Measurements from ENCODE around the gene ZNF888. TPM values are rescaled to one million over a fixed set of nuclear protein-coding genes. Genes with fewer than 3 reads are reported as not detected.
"Not testable (repeated sequence)": the region's sequence is repeated elsewhere in the genome, so short reads cannot be mapped to it uniquely, and the experiment has no call there.

ZNF888 gene
- total RNA-seq, 2 experiments from 2014 or later: 5.1 to 6.1 TPM

- no peak for DNase-seq
- H3K4me1 Mint-ChIP-seq: peaks cover 11% of the 10 kb centered on the region
- no peak overlapping the region for H3K27ac Mint-ChIP-seq
- no peak overlapping the region for H3K4me3 Mint-ChIP-seq
- peaks cover 57% of the 10 kb centered on the region for H3K36me3 Mint-ChIP-seq
- peaks cover 4% of the 10 kb centered on the region for H3K9me3 Mint-ChIP-seq
- no peaks in the 10 kb centered on the region for H3K27me3 Mint-ChIP-seq
These were observed 5.7 kb downstream of the ZNF888 start for GRCh38 chr19:52917531-52917930.

GRCh38 chr19:52910648-52911047, 12.6 kb downstream of the ZNF888 start:
- H3K4me1 Mint-ChIP-seq: no peaks in the 10 kb centered on the region
- no peaks in the 10 kb centered on the region for H3K27me3 Mint-ChIP-seq
- H3K36me3 Mint-ChIP-seq: peaks cover 86% of the 10 kb centered on the region
- H3K4me3 Mint-ChIP-seq: no peak overlapping the region
- H3K9me3 Mint-ChIP-seq: peaks cover 38% of the 10 kb centered on the region
- no peak for DNase-seq
- H3K27ac Mint-ChIP-seq: no peak overlapping the region

DNA sequence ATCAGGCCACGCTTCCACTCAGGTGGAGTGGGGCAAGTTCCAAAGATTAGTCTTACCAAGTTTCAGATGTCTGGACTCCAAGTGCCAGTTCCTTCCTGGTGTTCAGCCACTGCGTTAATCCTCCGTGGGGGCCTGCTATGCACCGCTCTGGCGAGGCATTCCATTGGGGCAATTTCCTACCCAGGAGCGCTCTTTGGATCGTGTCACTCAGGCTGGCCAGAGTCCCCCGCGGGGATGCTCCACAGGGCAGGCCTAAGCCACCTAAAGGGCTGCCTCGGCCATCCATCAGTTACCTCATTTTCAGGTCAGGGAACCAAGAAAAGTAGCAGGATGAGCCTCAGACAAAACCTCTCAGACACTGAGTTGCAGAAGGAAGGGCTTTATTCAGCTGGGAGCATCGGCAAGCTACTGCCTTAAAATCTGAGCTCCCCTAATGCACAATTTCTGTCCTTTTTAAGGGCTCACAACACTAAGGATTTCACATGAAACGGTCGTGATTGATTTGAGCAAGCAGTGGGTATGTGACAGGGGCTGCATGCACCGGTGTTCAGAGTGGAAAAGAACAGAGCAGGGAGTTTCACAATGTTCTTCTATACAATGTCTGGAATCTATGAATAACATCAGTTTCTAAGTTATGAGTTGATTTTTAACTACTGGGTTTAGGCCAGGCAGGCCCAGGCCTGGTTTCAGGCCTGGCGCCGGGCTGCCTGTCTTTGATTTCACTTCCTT, 19.0 kb downstream of the ZNF888 start:
- Mint-ChIP-seq H3K36me3 (peaks cover 38% of the 10 kb centered on the region), H3K9me3 (peaks cover 31% of the 10 kb centered on the region)
- not testable (repeated sequence) for H3K27me3 Mint-ChIP-seq, DNase-seq, H3K27ac Mint-ChIP-seq, H3K4me1 Mint-ChIP-seq, H3K4me3 Mint-ChIP-seq

DNA sequence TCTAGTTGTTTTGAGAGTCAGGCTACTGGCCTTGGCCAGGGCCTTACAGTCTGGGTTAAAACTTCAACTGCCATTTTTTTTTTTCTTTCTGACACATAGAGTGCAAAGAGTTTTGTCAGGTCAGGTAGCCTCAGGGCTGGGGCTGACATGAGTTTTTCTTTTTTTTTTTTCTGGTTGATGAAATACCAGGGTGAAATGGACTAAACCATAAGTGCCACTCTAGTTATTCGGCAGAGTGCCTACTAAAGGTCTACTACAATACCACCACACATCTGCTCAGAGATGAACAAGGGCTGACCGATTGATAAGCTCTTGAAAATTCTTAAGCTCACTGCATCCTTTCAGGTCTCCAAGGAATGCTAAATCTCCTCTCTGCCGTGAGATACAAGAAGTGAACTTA, 21.4 kb downstream of the ZNF888 start:
- no peak overlapping the region for H3K27ac Mint-ChIP-seq
- H3K27me3 Mint-ChIP-seq: no peaks in the 10 kb centered on the region
- H3K36me3 Mint-ChIP-seq: peaks cover 24% of the 10 kb centered on the region
- H3K9me3 Mint-ChIP-seq: peaks cover 20% of the 10 kb centered on the region
- DNase-seq: no peak
- no peak overlapping the region for H3K4me3 Mint-ChIP-seq
- peaks cover 6% of the 10 kb centered on the region for H3K4me1 Mint-ChIP-seq

GRCh38 chr19:52898596-52898995, 24.6 kb downstream of the ZNF888 start:
- peaks cover 25% of the 10 kb centered on the region for H3K36me3 Mint-ChIP-seq
- not testable (repeated sequence) for H3K9me3 Mint-ChIP-seq, H3K27ac Mint-ChIP-seq, DNase-seq, H3K4me3 Mint-ChIP-seq, H3K27me3 Mint-ChIP-seq
- H3K4me1 Mint-ChIP-seq: peaks cover 13% of the 10 kb centered on the region

GRCh38 chr19:52898101-52898500, 25.1 kb downstream of the ZNF888 start:
- H3K9me3 Mint-ChIP-seq: peaks cover 5% of the 10 kb centered on the region
- no peak for DNase-seq
- H3K27ac Mint-ChIP-seq: peak overlapping the region; percentile 92
- no peaks in the 10 kb centered on the region for H3K27me3 Mint-ChIP-seq
- H3K4me1 Mint-ChIP-seq: peaks cover 13% of the 10 kb centered on the region
- H3K4me3 Mint-ChIP-seq: peak overlapping the region; percentile 87
- H3K36me3 Mint-ChIP-seq: peaks cover 29% of the 10 kb centered on the region

- H3K9me3 Mint-ChIP-seq: peaks cover 5% of the 10 kb centered on the region
- peak within 1 kb of the TSS; percentile 87 for H3K4me3 Mint-ChIP-seq
- H3K4me1 Mint-ChIP-seq: peaks cover 15% of the 10 kb centered on the region
- H3K36me3 Mint-ChIP-seq: peaks cover 35% of the 10 kb centered on the region
- DNase-seq: peak; percentile 96
- no peaks in the 10 kb centered on the region for H3K27me3 Mint-ChIP-seq
- peak within 1 kb of the TSS; percentile 92 for H3K27ac Mint-ChIP-seq
These were observed 25.9 kb downstream of the ZNF888 start, which contains the start of gene ZNF320 for GRCh38 chr19:52897138-52897935. ZNF320 (minus strand) TSS chr19:52897635; CDS start chr19:52890255, 7,380 bp downstream.

DNA sequence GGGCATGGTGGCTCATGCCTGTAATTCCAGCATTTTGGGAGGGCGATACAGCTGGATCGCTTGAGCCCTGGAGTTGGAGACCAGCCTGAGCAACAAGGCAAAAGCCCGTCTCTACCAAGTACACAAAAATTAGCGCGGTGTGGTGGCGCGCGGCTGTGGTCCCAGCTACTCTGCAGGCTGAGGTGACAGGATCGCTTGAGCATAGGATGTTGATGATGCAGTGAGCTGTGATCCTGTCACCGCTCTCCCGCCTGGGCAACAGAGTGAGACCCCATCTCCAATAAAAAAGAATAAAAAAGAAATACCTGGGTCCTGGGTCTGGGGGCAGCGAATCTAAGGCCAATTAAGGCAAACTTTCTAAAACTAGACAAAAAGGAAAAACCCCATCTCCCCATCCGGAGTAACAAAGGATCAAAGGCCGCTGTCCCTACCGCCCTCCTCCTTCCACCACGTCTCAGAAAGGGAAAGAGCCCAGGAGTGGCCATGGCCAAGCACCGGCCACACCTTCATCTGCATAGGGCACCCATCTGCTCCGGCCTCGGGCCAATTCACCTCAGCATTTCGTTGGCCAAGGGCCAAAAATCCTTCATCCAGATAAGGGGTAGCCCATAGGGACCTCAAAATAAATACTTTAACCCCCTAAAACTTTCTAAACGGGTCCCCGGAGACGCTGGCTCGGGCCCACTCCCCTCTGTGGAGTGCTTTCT, 26.6 kb downstream of the ZNF888 start:
- H3K27me3 Mint-ChIP-seq: no peaks in the 10 kb centered on the region
- H3K36me3 Mint-ChIP-seq: peaks cover 37% of the 10 kb centered on the region
- peaks cover 15% of the 10 kb centered on the region for H3K4me1 Mint-ChIP-seq
- peak overlapping the region; percentile 87 for H3K4me3 Mint-ChIP-seq
- DNase-seq: no peak
- H3K9me3 Mint-ChIP-seq: peaks cover 5% of the 10 kb centered on the region
- H3K27ac Mint-ChIP-seq: peak overlapping the region; percentile 92

GRCh38 chr19:52891336-52891735, 31.9 kb downstream of the ZNF888 start:
- H3K4me3 Mint-ChIP-seq: no peak overlapping the region
- H3K4me1 Mint-ChIP-seq: peaks cover 5% of the 10 kb centered on the region
- H3K27ac Mint-ChIP-seq: peak overlapping the region; percentile 54
- no peaks in the 10 kb centered on the region for H3K27me3 Mint-ChIP-seq
- peaks cover 6% of the 10 kb centered on the region for H3K9me3 Mint-ChIP-seq
- H3K36me3 Mint-ChIP-seq: peaks cover 78% of the 10 kb centered on the region
- no peak for DNase-seq

DNA sequence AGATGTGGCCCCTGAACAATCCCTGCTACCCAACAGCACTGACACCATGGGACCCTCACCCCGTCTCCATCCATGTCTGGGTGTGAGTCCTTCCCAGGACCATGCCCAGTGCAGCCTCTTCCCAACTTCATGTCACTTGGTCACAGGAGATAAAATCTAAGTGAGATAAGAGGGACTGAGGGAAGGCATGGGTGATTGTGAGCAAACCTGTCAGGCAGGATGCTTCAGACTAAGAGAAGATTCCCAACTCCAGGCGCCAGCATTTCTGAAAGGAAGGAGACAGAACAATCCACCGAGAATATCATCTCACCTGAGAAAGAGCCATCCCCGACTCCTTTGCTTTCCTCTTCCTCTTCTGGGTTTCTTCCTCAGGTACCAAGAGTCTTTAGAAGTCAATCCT, 33.3 kb downstream of the ZNF888 start:
- H3K9me3 Mint-ChIP-seq: peaks cover 6% of the 10 kb centered on the region
- no peak overlapping the region for H3K4me3 Mint-ChIP-seq
- peaks cover 84% of the 10 kb centered on the region for H3K36me3 Mint-ChIP-seq
- no peak overlapping the region for H3K27ac Mint-ChIP-seq
- H3K27me3 Mint-ChIP-seq: no peaks in the 10 kb centered on the region
- H3K4me1 Mint-ChIP-seq: peaks cover 5% of the 10 kb centered on the region
- no peak for DNase-seq

- peaks cover 84% of the 10 kb centered on the region for H3K36me3 Mint-ChIP-seq
- no peak overlapping the region for H3K4me3 Mint-ChIP-seq
- no peak overlapping the region for H3K27ac Mint-ChIP-seq
- H3K27me3 Mint-ChIP-seq: no peaks in the 10 kb centered on the region
- DNase-seq: no peak
- peaks cover 2% of the 10 kb centered on the region for H3K4me1 Mint-ChIP-seq
- H3K9me3 Mint-ChIP-seq: peaks cover 10% of the 10 kb centered on the region
These were observed 34.2 kb downstream of the ZNF888 start for GRCh38 chr19:52889076-52889475.

DNA sequence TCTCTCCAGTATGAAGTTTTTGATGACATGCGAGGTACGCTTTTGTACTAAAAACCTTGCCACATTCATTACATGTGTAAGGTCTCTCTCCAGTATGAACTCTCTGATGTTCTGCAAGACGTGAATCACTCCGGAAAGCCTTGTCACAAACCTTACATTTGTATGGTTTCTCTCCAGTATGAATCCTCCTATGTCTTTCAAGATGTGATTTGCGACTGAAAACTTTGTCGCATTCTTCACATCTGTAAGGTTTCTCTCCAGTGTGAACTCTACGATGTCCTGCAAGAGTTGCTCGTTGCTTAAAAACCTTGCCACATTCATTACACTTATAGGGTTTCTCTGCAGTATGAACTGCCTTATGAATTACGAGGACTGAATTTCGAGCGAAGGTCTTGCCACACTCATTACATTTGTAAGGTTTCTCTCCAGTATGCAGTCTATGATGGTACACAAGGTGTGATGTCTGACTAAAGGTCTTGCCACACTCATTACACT, 42.3 kb downstream of the ZNF888 start:
- Mint-ChIP-seq H3K4me1 (no peaks in the 10 kb centered on the region), H3K36me3 (peaks cover 86% of the 10 kb centered on the region), H3K27ac (no peak overlapping the region), H3K9me3 (peaks cover 57% of the 10 kb centered on the region), H3K27me3 (no peaks in the 10 kb centered on the region), H3K4me3 (no peak overlapping the region)
- no peak for DNase-seq

DNA sequence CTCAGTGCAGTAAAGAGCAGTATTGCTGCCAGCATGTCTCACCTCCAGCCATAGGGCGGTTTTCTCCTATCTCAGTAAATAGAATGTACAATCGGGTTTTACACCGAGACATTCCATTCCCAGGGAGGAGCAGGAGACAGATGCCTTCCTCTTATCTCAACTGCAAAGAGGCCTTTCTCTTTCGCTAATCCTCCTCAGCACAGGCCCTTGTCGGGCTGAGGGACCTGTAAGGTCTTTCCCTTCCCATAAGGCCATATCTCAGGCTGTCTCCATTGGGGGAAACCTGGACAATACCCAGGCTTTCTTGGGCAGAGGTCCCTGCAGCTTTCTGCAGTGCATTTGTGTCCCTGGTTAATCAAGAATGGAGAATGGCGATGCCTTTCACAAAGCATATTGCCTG, 50.2 kb downstream of the ZNF888 start:
- H3K4me3 Mint-ChIP-seq, H3K27me3 Mint-ChIP-seq, H3K27ac Mint-ChIP-seq, DNase-seq, H3K4me1 Mint-ChIP-seq: not testable (repeated sequence)
- H3K36me3 Mint-ChIP-seq: peaks cover 50% of the 10 kb centered on the region
- H3K9me3 Mint-ChIP-seq: peaks cover 45% of the 10 kb centered on the region

DNA sequence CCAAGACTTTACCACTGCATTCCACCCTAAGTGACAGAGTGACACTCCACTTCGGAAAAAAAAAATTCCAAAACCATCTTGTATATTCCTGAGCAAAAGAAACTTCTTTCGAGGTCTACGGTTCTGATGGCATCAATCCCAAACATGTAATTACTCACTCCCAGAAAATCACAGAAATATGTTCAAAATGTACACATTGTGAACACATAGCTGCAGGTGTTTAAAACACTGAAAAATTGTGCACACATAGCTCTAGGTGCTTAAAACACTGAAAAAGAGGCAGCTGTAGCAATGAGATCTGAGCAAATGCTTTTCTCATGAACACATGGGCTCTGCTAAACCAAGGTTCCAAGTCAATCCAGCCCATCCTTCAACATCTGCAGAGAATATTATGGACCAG, 51.8 kb downstream of the ZNF888 start:
- no peaks in the 10 kb centered on the region for H3K27me3 Mint-ChIP-seq
- no peak overlapping the region for H3K4me3 Mint-ChIP-seq
- H3K27ac Mint-ChIP-seq: no peak overlapping the region
- peaks cover 49% of the 10 kb centered on the region for H3K36me3 Mint-ChIP-seq
- no peaks in the 10 kb centered on the region for H3K4me1 Mint-ChIP-seq
- peaks cover 37% of the 10 kb centered on the region for H3K9me3 Mint-ChIP-seq
- DNase-seq: no peak

DNA sequence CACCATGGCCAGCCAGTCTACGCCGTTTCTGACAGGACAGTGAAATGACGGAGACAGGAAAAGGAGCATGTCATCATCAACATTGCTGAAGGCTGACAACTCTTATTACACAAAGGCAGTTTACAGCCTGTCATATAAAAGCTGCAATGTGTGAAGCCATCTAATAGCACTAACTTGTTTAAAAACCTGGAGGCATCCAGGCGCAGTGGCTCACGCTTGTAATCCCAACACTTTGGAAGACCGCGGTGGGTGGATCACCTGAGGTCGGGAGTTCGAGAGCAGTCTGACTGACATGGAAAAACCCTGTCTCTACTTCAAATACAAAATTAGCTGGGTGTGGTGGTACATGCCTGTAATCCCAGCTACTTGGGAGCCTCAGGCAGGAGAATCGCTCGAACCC, 55.2 kb downstream of the ZNF888 start:
- peaks cover 17% of the 10 kb centered on the region for H3K9me3 Mint-ChIP-seq
- H3K27me3 Mint-ChIP-seq, DNase-seq, H3K4me1 Mint-ChIP-seq, H3K27ac Mint-ChIP-seq, H3K4me3 Mint-ChIP-seq: not testable (repeated sequence)
- H3K36me3 Mint-ChIP-seq: peaks cover 35% of the 10 kb centered on the region

Measured in activated naive CD8-positive, alpha-beta T cell treated with anti-CD3 and anti-CD28 coated beads for 36 hours (primary cell).